Loucy (cell line): Measurements from ENCODE around the gene DCXR.
A peak's percentile ranks its signal among the peaks of the same experiment; 100 is the strongest.

ENCODE experiments used
- H2AFZ ChIP-seq: fragments of 200-600 bp; sonication (generic); 2 replicates; pipeline ENCODE4 v1.6.0; 2016; ENCODE audit warnings: antibody characterized with exemption, mild to moderate bottlenecking, low read length, moderate library complexity
- H3F3A ChIP-seq: fragments of 200-600 bp; 2 replicates; pipeline ENCODE4 v1.6.0; 2016; ENCODE audit warnings: antibody characterized with exemption, low read depth, mild to moderate bottlenecking
- H3K27me3 ChIP-seq: fragments of 200-600 bp; sonication (generic); 2 replicates; pipeline ENCODE4 v1.6.1; 2014; ENCODE audit warnings: low read length, mild to moderate bottlenecking; ENCODE audit not compliant: insufficient read depth, poor library complexity, severe bottlenecking
- H3K36me3 ChIP-seq: fragments of 200-600 bp; sonication (generic); 2 replicates; pipeline ENCODE4 v1.6.1; 2016; ENCODE audit warnings: low read length; ENCODE audit not compliant: insufficient read depth
- H3K4me1 ChIP-seq: fragments of 200-600 bp; sonication (generic); 2 replicates; pipeline ENCODE4 v1.5.1; 2014; ENCODE audit warnings: low read length, mild to moderate bottlenecking; ENCODE audit not compliant: insufficient read depth, poor library complexity, severe bottlenecking
- H3K4me2 ChIP-seq: fragments of 200-600 bp; sonication (generic); 2 replicates; pipeline ENCODE4 v1.6.0; 2014; ENCODE audit warnings: antibody characterized with exemption, low read length, low read depth, mild to moderate bottlenecking; ENCODE audit not compliant: poor library complexity, severe bottlenecking
- H3K4me3 ChIP-seq: fragments of 200-600 bp; sonication (generic); 2 replicates; pipeline ENCODE4 v1.5.1; 2014; ENCODE audit warnings: low read length, mild to moderate bottlenecking, mixed read lengths; ENCODE audit not compliant: poor library complexity, severe bottlenecking
- H3K79me2 ChIP-seq: fragments of 200-600 bp; sonication (generic); 2 replicates; pipeline ENCODE4 v1.6.1; 2014; ENCODE audit warnings: low read length; ENCODE audit not compliant: insufficient read depth
- H3K9ac ChIP-seq: fragments of 200-600 bp; sonication (generic); 2 replicates; pipeline ENCODE4 v1.6.0; 2014; ENCODE audit warnings: mild to moderate bottlenecking, low read depth, low read length, moderate library complexity; ENCODE audit not compliant: poor library complexity, severe bottlenecking
- H3K9me2 ChIP-seq: fragments of 200-600 bp; sonication (generic); replicated peaks from 2 replicates; pipeline ENCODE4 v1.6.1; 2016; ENCODE audit warnings: low read depth, low read length, mixed read lengths
- H3K9me3 ChIP-seq: fragments of 200-600 bp; sonication (generic); 2 replicates; pipeline ENCODE4 v1.6.1; 2014; ENCODE audit warnings: mild to moderate bottlenecking, antibody characterized with exemption, low read length, low read depth; ENCODE audit not compliant: insufficient read depth
- H4K20me1 ChIP-seq: fragments of 200-600 bp; sonication (generic); 2 replicates; pipeline ENCODE4 v1.6.0; 2014; ENCODE audit warnings: antibody characterized with exemption, low read length, mild to moderate bottlenecking; ENCODE audit not compliant: insufficient read depth, poor library complexity, severe bottlenecking
- EZH2phosphoT487 ChIP-seq: fragments of 200-600 bp; IDR thresholded peaks from 2 replicates; pipeline ENCODE4 v1.6.1; 2018; ENCODE audit warnings: antibody characterized with exemption, mild to moderate bottlenecking, moderate library complexity, borderline replicate concordance
- TF ChIP-seq, protein P1 (sequence below): fragments of 200-600 bp; sonication (generic); conservative IDR thresholded peaks from 2 replicates; pipeline ENCODE4 v1.5.1; 2014; ENCODE audit warnings: mild to moderate bottlenecking, antibody characterized with exemption, low read length

The DCXR gene

DNA sequence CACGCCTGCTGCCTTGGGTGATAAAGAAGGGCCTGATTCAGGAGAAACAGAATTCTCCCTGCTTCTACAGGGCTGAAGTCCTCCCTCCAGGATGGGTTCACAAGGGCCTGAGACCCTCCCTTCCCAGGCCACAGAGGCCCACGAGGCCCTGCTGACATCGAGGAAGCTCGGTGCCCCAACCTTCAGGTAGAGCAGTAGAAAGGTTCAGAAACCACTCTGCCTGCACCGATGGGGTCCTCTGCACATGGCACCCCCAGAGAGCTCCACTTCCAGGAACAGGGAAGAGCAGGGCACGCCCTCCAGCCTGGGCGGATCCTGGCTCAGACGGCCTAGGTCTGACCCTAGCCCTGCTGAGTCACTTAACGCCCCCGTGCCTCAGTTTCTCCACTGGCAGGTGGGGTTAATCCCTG is 15.6 kb downstream of the DCXR start:
- no peak for TF ChIP-seq EZH2phosphoT487
- TF ChIP-seq, protein P1, sequence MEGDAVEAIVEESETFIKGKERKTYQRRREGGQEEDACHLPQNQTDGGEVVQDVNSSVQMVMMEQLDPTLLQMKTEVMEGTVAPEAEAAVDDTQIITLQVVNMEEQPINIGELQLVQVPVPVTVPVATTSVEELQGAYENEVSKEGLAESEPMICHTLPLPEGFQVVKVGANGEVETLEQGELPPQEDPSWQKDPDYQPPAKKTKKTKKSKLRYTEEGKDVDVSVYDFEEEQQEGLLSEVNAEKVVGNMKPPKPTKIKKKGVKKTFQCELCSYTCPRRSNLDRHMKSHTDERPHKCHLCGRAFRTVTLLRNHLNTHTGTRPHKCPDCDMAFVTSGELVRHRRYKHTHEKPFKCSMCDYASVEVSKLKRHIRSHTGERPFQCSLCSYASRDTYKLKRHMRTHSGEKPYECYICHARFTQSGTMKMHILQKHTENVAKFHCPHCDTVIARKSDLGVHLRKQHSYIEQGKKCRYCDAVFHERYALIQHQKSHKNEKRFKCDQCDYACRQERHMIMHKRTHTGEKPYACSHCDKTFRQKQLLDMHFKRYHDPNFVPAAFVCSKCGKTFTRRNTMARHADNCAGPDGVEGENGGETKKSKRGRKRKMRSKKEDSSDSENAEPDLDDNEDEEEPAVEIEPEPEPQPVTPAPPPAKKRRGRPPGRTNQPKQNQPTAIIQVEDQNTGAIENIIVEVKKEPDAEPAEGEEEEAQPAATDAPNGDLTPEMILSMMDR: no peak

DNA sequence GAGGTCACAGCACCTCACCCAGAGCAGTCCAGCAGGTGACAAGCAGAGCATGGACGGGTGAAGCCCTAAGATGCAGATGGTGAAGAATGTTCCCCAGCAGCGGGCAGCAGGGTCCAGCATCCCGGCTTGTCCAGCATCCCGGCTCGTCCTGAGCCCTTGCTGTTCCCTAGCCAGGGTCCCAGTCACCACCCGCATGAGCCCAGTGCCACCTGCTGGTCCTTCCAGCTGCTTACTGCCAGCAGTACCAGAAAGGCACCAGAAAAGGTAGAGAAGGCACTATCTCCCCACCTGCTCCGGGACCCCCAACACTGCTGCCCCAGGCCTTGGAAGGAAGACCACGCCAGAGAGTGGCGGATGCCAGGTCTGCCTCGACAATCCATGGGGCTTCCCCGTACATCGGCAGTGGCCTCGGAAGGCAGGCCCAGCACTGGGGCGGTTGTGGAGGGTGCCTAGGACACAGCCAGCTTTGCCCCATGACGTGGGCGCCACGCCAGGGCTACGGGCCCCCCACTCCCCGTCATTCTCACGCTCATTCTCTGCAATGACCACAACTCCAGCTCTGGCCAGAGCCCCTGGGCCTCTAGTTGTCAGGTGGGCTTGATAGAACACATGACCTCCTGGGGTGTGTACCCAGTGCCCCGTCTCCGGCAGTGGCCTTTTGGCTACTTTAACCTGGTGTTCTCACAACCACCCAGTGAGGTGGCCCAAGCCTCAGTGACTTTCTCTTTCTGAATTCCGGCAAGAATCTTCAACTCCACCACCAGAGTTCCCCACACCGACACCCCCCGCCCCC is 16.2 kb downstream of the DCXR start:
- Histone ChIP-seq H3K4me3 (peak overlapping the region; percentile 92), H3K4me2 (peak overlapping the region; percentile 98), H3K36me3 (no peaks in the 10 kb centered on the region), H3K9ac (peak overlapping the region; percentile 87), H3K9me2 (no peaks in the 10 kb centered on the region), H3K9me3 (no peaks in the 10 kb centered on the region), H3K4me1 (peaks cover 21% of the 10 kb centered on the region), H4K20me1 (peaks cover 18% of the 10 kb centered on the region), H3K79me2 (peaks cover 22% of the 10 kb centered on the region; the same call in 1 of the 2 replicates), H2AFZ (no peak overlapping the region), H3K27me3 (no peaks in the 10 kb centered on the region), H3F3A (no peaks in the 10 kb centered on the region)
- no peak for TF ChIP-seq EZH2phosphoT487
- TF ChIP-seq, protein P1: peak; percentile 84

More for the DNA sequence above, 15.6 kb downstream of the DCXR start:
- Histone ChIP-seq H3K9me2 (no peaks in the 10 kb centered on the region), H2AFZ (no peak overlapping the region), H3K9ac (peak overlapping the region; percentile 87), H3K4me3 (peak overlapping the region; percentile 92), H3K36me3 (no peaks in the 10 kb centered on the region), H3K9me3 (no peaks in the 10 kb centered on the region), H3F3A (no peaks in the 10 kb centered on the region), H3K4me1 (peaks cover 24% of the 10 kb centered on the region), H4K20me1 (peaks cover 18% of the 10 kb centered on the region), H3K4me2 (peak overlapping the region; percentile 98), H3K79me2 (peaks cover 22% of the 10 kb centered on the region; the same call in 1 of the 2 replicates), H3K27me3 (no peaks in the 10 kb centered on the region)

- H2AFZ ChIP-seq: no peak overlapping the region
- H3K27me3 ChIP-seq: no peaks in the 10 kb centered on the region
- peaks cover 21% of the 10 kb centered on the region for H3K4me1 ChIP-seq
- H3K9me2 ChIP-seq: no peaks in the 10 kb centered on the region
- TF ChIP-seq, protein P1: no peak
- no peak for TF ChIP-seq EZH2phosphoT487
- H3K79me2 ChIP-seq: peaks cover 22% of the 10 kb centered on the region; the same call in 1 of the 2 replicates
- no peaks in the 10 kb centered on the region for H3K36me3 ChIP-seq
- H3F3A ChIP-seq: no peaks in the 10 kb centered on the region
- peak overlapping the region; percentile 92 for H3K4me3 ChIP-seq
- no peak overlapping the region for H3K9ac ChIP-seq
- H4K20me1 ChIP-seq: peaks cover 18% of the 10 kb centered on the region
- peak overlapping the region; percentile 98 for H3K4me2 ChIP-seq
- H3K9me3 ChIP-seq: no peaks in the 10 kb centered on the region
These were observed 16.9 kb downstream of the DCXR start for GRCh38 chr17:82020572-82021106.
